ENCODE data around the gene SLC1A6.
"Not testable (repeated sequence)": the region's sequence is repeated elsewhere in the genome, so short reads cannot be mapped to it uniquely, and the experiment has no call there.

SLC1A6 gene

DNA sequence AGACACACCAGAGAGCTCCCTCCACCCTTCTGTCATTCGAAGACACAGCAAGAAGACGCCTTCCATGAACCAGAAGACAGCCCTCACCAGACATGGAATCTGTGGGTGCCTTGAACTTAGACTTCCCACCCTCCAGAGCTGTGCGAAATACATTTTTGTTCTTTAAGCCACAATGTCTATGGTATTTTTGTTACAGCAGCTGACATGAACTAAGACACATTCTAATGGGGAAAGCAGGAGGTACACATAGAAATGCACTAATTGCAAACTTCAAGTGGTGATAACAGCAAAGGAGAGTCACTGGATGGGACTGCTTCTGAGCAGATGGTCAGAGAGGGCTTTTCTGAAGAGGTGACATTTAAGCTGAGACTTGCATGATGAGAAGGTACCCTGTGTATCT lies 22.2 kb downstream of the SLC1A6 start:
- DNase-seq (ENCODE audit: low spot score): no peak

GRCh38 chr19:14954071-14954655 lies 25.5 kb downstream of the SLC1A6 start:
- DNase-seq (ENCODE audit: low spot score): no peak

DNA sequence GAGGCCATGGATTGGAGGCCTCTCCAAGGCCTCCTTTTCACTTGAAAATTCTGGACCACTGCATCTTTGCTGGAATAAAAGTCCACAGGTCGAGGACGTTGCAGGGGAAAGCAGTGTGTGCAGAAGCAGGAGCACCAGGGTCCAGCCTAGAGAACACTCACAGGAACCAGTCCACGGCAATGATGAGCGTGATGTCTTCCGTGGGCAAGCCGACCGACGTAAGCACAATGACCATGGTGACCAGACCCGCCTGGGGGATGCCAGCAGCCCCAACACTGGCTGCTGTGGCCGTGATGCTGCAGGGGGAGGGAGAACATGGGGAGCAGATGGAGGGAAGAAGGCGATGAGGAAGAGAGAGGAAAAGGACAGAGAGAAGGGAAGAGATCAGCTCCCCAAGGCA lies 26.9 kb downstream of the SLC1A6 start:
- no peak for DNase-seq (ENCODE audit: low spot score)

GRCh38 chr19:14950421-14950820 lies 29.2 kb downstream of the SLC1A6 start:
- no peak for DNase-seq (ENCODE audit: low spot score)

GRCh38 chr19:14949876-14950275 lies 29.8 kb downstream of the SLC1A6 start:
- DNase-seq (ENCODE audit: low spot score): no peak

- not testable (repeated sequence) for DNase-seq (ENCODE audit: low spot score)
Observed at GRCh38 chr19:14949413-14949812, 30.3 kb downstream of the SLC1A6 start.

DNA sequence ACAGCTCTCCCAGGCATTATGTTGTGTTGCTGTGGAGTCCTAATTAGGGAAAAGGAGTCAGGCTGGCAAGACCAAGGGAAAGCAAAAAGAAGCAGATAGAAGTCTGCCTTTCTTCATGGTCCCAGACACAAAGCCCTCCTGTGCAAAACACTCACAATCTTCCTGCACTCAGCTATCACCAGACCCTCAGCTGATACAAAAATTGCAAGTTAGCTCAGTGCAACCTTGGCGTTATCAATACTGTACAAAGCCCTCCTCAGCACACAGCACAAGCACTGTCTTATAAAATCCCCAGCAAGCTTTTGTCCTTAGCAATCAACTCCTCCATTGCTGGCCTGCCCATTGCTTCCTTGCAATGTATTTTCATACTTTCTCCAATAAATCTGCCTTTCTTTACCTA lies 35.2 kb downstream of the SLC1A6 start:
- DNase-seq (ENCODE audit: low spot score): no peak

DNA sequence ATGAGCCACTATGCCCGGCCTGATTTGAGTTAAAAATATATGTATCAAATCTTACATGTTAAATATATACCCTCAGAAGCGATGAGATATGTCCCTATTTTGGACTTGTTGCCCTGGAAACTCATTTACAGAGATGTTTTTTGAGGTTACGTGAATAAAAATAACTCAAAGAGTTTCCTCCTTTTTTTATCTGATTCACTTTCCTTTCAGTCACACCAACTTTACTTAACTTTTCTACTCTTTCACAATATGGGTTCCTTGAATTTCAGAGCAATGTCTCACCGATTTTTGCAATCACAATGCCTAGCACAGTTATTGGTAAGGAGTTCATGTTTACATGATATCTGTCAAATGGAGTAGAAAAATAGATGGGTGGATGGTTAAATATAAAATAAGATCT lies 36.1 kb downstream of the SLC1A6 start:
- no peak for DNase-seq (ENCODE audit: low spot score)

DNA sequence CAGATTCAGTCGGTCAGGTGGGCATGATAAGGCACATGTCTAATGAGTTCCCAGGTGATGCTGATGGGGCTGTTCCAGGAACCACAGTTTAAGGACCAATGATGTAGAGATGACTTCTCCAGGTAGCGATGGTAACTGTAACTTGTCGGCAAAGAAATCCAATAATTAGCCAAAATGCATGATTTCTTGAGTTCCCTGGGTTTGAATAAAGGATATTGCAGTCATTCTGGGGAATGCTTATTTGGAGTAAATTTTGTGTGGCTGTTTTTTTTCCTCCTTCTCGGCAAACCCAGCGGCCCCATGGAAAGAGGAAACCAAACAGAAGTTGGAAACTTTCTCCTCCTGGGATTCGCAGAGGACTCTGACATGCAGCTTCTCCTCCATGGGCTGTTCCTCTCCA lies 38.5 kb downstream of the SLC1A6 start, which contains the start of gene OR7C2:
Gene OR7C2 (plus strand): TSS at position 301 of the 400 bp plus-strand sequence. CDS start 0 bp downstream, at position 301.
- DNase-seq (ENCODE audit: low spot score): no peak

DNA sequence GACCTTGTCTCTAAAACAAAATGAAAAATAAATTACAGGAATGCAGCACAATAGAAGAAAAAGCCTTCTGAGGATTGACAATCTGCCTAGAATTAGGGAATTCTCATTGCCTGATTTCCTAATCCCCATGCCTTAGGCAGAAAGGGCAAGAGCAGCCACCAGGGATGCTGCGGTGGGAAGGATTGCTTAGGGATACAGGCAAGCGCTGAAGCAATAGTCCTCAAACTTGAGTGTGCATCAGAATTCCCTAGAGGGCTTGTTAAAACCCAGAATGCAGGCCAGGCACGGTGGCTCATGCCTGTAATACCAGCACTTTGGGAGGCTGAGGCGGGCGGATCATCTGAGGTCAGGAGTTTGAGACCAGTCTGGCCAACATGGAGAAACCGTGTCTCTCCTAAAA lies 39.4 kb downstream of the SLC1A6 start:
- DNase-seq (ENCODE audit: low spot score): no peak

DNA sequence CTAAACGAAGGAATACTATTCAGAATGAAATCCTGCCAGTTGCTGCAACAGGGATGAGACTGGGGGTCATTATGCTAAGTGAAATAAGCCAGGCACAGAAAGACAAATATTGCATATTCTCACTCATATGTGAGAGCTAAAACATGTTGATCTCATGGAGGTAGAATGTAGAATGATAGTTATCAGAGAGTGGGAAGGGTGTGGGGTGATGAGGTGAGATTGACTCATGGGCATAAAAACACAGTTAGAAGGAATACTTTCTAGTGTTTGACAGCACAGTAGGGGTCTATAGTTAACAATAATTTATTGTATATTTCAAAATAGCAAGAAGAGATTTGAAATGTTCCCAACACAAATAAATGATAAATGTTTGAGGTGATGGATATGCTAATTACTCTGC lies 46.2 kb downstream of the SLC1A6 start:
- DNase-seq (ENCODE audit: low spot score): no peak

- DNase-seq (ENCODE audit: low spot score): no peak
Observed at GRCh38 chr19:14916848-14917247, 62.8 kb downstream of the SLC1A6 start.

DNA sequence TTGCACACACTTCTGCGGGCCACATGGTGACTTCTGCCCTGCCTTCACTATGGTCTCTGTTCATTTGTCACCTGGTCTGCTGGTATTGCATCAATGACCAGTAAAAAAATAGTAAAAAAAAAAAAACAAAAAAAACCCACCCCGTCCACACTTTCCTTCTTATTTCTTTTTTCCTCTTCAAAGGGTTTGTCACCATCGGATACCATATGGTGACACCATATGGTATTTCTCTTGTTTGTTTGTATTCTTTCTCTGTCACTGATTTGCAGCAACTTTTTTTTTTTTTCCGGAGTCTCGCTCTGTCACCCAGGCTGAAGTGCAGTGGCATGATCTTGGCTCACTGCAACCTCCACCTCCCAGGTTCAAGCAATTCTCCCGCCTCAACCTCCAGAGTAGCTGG lies 64.5 kb downstream of the SLC1A6 start:
- DNase-seq (ENCODE audit: low spot score): no peak

GRCh38 chr19:14906711-14907110 lies 73.0 kb downstream of the SLC1A6 start:
- no peak for DNase-seq (ENCODE audit: low spot score)

- DNase-seq (ENCODE audit: low spot score): no peak
Observed at GRCh38 chr19:14901675-14902260, 77.9 kb downstream of the SLC1A6 start.

Measured in activated CD4-positive, alpha-beta T cell treated with anti-CD3 and anti-CD28 coated beads, Interleukin-2, Interleukin-4, amounts not matched to agents 100 ng/mL and 50 ng/mL, durations not matched to agents 16 hours and 8 hours (primary cell).